T-helper 22 cell (primary cell): Measurements from ENCODE around the gene CASKIN1.
"Not testable (repeated sequence)": the region's sequence is repeated elsewhere in the genome, so short reads cannot be mapped to it uniquely, and the experiment has no call there.

Experiments
- DNase-seq: peaks from one replicate; pipeline ENCODE4 v3.0.0-alpha.2; 2020; ENCODE audit warnings: low read depth

The CASKIN1 gene

DNA sequence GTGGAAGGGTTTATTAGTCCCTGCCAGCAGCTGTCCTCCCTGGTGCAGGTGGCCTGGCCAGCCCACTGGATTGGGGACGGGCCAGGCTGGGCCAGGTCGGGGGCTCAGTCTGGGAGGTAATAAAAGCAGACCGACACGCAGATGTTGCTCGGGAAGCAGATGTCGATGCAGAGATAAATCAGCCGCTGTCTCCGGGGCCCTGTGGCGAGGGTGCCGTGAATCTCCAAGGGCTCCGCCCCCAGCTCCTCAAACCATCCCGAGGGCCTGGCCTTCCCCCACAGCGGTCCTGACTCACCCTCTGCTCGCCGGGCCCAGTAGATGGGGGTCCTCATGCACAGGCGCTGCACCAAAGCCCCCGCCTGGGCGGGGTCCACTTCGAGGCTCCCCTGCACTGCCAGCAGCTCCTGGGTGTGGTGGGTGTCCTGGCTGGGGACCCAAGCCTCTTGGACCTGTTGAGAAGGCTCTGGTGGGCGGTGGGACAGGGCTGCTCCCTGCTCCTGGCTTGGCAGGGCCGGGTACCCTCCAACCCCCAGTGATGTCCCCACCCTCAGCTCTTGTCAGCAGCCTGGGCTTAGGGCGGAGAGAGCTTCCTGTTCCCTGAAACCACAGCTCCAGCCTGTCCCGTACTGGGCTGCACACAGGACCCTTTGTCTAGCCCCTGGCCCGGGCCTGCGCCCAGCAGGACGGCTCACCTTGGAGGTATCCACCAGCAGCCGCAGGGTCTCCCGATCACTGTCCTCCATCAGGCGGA lies 13.0 kb upstream of the CASKIN1 start:
- DNase-seq: no peak

DNA sequence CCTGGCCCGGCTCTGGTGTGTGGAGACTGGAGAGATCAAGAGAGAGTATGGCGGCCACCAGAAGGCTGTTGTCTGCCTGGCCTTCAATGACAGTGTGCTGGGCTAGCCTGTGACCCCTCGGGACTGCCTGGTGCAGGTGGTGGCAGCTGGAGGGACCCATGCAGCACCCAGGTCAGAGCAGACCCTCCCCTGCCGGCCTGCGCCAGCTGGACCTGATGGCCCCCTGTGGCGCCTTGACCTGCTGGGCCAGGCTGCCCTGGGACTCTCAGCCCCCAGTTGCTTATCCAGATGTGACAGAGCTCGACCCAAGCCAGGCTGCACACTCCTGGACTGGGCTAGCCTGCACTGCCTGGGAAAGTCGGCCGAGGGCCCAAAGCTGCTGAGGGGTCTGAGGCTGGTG lies 12.4 kb upstream of the CASKIN1 start:
- no peak for DNase-seq

DNA sequence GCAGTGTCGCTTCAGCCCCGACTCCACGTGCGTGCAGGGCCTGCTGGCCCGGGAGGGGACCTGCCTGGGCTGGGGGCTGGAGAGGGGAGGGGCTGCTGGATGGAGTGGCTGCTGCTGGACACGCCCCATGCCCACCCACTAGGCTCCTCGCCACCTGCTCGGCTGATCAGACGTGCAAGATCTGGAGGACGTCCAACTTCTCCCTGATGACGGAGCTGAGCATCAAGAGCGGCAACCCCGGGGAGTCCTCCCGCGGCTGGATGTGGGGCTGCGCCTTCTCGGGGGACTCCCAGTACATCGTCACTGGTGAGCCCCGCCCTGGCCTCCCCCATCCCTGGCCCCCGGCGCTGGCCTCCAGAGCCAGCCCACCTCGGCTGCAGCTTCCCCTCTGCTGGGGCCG lies 11.9 kb upstream of the CASKIN1 start:
- no peak for DNase-seq

DNA sequence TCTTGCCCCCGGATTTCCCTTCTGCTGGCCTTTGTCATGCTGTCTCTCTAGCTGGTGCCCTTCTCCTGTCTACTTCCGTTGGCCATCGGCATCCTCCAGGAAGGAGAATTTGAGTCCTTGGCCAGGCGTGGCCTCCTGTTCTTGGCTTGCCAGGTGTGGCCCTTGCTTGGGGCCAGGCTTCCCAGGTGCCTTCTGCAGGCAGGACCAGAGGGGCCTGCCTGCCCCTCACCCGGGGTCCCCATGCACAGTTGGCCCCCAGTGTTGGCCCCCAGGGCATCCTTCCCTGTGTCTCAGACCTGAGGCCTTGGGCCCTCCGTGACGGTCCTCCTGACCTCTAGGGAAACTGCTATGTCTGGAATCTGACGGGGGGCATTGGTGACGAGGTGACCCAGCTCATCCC lies 11.5 kb upstream of the CASKIN1 start:
- DNase-seq: no peak

DNA sequence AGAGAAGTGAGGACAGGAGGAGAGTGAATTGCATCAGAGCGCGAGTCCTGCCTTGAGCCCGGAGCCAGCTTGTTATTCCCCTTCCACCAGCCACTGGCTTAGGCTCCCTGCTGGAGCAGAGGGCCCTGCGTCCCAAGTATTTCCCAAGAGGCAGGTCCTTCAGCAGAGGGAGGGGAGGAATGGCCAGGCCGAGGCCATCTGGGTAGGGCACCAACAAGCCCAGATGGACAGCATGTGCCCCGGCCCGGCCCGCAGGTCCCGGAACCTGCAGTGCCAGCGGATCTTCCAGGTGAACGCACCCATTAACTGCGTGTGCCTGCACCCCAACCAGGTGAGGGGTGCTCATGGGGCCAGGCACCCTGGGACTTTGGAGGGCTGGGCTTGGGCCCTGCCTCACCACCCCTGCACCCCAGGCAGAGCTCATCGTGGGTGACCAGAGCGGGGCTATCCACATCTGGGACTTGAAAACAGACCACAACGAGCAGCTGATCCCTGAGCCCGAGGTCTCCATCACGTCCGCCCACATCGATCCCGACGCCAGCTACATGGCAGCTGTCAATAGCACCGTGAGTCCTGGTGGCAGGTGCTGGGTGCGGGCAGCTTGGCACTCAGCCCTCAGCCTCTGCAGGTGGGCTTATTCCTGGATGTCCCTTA lies 10.5 kb upstream of the CASKIN1 start:
- no peak for DNase-seq

DNA sequence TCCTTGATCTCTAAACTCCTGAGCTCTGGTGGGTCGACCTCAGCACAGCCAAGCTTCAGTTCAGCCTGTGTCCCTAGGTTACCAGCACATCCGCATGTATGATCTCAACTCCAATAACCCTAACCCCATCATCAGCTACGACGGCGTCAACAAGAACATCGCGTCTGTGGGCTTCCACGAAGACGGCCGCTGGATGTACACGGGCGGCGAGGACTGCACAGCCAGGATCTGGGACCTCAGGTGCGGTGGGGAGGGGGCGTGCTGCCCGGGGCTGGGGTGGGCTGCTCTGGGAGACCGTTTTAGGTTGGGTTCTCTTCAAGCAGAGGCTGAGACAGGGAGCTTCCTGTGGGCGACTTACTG lies 10.0 kb upstream of the CASKIN1 start:
- DNase-seq: no peak

DNA sequence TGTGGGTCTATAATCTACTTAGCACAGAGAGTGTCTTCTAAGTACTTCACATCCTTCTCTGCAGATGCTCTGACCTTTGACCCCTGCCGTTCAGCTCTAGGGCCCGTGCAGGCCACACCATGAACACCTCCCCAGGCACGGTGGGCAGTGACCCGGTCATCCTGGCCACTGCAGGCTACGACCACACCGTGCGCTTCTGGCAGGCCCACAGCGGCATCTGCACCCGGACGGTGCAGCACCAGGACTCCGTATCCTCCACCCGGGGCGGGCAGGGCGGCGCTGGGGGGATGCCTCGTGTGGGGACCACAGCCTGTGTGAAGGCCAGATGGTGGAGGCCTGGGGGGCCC lies 9.5 kb upstream of the CASKIN1 start:
- DNase-seq: no peak

DNA sequence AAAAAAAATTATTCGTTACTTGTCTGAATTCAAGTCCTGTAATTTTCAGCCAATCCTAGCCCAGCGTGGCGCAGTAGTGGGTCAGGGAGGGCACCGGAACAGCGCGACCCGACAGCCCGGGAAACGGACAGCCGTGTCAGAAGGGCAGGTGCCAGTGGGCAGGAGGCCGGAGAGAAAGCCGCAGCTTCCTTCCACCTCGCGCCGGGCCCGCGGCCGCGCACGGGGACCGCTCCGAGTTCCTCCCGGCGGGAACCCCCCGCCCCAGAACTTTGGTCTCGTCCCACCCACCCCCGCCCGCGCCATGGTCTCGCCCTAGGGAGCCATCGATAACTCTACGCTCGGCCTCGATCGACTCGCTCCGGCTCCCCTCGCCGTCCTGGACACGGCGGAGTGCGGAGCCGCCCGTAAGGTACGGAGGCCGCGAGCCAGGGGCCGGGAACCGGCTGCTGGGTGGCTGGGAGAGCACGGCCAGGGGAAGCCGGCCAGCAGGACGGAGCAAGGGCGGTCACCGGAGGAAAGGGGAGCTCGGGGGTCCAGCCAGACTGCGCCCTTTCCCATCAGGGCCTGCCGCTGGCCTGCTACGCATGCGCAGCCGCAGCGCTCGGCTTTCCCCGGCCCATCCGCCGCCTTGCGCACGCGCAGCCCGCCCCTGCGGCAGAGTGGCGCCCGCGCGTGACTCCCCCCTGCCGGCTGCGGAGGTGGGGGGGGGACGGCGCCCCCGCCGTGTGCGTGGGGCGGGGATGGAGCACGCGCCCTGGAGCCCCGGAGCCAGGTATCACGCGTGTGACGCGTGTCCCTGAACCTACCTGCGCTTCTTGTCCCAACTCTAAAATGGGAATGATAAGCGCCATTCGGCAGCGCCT lies 8.9 kb upstream of the CASKIN1 start, which contains the start of gene MLST8:
Gene MLST8 (plus strand): TSS at position 351 of the 863 bp plus-strand sequence. CDS start 632 bp downstream, outside the sequence.
- peak; percentile 87 for DNase-seq

DNA sequence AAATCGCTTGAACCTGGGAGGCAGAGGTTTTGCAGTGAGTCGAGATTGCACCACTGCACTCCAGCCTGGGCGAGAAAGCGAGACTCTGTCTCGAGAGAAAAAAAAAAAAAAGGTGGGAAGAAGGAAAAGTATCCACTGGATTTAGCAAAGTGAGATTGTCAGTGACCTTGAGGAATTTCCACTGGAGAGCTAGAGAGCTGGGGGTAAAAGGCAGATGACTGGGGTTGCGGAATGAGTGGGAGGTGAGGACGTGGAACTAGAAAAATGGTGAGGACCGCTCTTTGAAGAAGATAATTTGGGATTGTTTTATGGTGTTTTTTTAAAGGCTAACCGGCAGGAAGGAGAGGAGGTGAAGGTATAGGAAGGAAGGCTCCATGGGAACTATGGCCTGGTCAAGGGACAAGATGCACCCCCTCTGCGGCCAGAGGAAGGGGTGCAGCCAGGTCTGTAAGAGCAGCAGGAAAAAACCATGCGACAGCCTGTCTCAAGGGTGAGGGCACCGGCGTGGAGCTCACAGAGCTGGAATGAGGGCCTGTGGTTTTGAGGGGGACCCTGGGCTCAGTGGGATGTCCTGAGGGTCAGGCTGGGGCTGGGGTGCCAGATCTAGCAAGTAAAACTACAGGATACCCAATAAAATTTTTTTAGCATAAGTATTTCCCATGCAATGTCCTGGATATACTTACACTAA lies 8.2 kb upstream of the CASKIN1 start:
- DNase-seq: no peak

DNA sequence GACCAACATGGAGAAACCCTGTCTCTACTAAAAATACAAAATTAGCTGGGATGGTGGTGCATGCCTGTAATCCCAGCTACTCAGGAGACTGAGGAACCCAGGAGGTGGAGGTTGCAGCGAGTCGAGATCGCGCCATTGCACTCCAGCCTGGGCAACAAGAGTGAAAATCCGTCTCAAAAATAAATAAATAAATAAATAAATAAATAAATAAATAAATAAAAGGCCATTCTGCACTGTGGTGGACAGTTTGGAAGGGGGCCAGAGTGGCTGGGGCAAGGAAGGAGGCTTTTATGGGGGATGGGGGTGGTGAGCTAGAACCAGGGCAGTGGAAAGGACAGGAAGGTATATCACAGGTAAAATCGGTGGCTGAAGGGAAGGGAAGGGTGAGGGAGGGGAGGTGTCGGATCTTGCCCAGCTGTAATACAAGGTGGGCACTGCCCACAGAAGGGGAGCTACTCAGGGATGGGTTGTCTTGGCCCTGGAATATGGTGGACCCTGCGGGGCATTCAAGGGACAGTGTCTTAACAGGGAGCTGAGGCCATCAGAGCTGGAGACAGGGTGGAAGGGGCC lies 6.8 kb upstream of the CASKIN1 start:
- DNase-seq: not testable (repeated sequence)

DNA sequence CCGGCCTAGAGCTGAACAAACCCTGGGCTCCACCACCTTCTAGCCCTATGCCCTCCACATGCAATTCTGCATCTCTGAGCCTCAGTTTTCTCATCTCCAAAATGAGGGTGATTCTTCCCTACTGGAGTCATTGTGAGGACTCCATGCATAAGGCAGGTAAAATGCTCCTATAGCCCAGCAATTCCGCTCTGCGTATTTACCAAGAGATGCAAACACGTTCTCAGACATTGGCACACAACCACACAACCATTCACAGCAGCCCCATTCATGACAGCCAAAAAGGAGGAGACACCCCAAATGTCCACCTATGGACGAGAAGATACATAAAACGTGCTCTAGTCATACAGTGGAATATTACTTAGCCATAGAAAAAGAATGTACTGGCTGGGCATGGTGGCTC lies 3.9 kb upstream of the CASKIN1 start:
- DNase-seq: no peak

DNA sequence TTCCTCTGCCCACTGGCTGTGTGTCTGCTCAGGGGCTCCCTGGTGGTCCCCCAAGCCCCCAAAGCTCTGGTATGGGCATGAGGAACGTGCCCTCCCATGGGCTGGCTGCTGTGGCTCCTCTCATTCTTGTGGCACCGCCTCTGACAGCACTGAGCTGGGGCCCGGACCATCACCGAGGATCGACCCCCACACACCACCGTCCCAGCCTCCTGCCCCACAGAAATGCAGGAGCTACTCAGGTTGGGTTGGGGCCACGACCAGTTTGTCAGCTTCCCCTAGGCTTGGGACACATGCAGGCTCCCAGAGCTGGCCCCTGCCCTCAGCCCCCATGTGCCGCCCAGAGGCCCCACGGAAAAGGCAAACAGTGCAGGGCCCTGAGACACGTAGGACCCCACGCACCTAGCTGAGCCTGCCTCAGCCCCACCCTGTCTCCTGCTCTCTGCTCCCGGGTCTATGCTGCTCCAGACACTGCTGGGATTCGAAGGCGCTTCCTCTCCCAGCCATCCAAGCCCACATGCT lies 3.3 kb upstream of the CASKIN1 start:
- no peak for DNase-seq

DNA sequence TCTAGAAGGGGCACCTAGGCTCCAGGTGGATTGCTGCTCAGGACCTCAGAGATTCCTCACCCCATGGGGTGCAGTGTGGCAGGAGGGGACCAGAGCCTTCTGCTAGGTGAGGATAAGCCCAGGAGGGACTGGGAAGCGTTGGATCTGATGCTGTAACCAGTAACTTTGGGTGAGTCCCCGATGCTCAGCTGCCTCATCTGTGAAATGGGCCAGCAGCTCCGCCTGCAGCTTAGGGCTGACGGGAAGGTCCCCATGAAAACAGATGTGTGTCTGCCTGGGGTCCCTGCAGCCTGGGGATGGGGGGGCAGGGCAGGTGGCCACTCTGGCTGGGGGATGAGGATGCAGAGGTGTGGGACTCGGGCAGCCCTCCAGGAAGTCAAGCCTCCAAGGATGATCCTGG lies 2.7 kb upstream of the CASKIN1 start:
- DNase-seq: no peak

DNA sequence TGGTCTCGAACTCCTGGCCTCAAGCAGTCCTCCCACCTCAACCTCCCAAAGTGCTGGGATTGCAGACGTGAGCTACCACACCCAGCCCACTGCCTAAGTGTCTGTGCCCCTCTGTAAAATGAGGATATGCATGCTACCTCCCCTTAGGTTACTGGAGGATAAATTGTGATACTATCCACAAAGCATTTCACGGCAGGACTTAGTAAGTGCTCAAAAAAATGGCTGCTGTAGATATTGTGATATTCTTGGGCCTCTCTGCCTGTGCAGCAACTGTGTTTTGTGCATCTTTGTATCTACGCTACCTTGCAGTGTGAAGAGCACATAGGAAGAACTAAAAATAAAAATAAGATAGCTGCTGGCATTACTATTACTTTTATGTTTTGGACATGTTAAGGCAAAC lies 1.9 kb upstream of the CASKIN1 start:
- DNase-seq: no peak

DNA sequence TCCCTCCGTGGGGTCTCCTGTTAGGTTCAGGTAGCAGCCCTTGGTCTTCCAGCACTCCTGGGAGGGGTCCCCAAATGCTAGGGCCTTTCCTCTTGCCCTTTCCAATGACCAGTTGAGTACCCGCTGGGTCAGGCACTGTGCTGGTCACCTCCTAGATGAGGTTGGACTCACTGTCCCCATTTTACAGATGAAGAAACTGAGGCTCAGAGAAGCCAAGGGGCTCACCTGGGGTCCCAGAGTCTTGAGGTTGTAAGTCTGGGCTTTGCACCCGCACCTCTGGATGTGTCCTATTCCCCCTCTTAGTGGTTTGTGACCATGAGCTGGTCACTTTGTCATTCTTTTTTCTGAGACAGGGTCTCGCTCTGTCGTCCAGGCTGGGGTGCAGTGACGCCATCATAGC lies 1.4 kb upstream of the CASKIN1 start:
- DNase-seq: no peak

DNA sequence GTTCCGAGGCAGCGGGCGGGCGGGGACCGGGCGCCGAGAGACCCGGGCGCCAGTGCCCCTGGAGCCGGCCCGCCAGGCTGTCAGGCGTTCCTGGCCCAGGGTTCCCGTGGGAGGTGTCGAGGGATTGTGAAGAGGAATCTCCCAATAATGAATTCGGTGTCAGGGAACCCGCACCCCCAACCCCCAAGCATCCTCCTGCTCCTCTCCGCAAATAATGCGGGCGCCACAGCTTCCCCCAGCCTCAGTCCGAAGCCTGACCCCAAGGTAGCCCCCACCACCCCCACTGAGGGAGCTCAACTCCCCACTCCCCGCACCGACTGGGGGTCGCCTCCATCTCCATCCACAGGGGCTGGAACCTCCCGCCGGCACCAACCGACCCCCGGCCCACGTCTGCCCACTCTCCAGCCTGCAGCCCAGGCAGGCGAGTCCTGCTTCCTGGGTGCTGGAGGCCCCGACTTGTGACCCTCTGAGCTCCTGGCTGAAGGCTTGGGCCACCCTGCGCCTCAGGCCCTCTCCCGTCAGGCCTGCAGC lies 641 bp upstream of the CASKIN1 start:
- no peak for DNase-seq

DNA sequence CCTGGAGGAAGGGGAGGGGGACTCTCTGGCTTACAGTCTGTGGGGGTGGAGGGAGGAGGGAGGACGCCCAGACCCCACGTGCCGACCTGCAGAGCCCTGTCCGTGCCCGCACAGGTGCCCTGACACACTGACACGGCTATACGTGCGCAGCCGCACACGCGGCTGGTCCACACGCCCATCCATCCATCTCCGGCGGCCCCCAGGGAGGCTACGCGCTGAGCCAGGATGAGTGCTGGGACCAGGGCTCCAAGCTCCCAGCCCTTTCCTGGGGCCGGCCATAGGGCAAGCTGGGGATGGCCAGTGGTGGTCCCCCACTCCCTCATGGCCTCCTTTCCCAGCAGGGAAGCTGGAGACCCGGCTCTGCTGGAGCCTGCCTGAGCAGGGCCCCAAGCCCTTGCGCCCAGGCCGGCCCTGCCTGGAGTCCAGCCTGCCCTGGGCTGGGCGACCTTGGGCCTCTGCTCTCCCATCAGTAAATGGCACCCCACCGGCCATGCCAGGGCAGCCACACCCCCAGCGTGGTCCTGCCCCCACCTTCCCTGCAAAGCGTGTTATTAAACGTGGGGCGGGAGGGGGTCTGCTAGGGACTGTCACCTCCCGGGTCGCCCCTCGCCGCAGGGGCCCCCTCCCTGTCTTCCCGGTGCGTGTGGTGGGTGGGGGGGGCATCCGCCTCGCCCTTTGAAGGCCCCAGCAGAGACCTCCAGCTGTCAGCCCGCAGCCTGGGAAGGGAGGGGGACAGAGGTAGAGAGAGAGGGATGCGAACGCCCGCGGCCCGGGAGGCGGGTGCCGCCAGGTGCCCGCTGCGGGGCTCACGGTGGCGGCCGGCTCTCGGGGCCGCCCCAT lies 863 bp downstream of the CASKIN1 start:
- no peak for DNase-seq

DNA sequence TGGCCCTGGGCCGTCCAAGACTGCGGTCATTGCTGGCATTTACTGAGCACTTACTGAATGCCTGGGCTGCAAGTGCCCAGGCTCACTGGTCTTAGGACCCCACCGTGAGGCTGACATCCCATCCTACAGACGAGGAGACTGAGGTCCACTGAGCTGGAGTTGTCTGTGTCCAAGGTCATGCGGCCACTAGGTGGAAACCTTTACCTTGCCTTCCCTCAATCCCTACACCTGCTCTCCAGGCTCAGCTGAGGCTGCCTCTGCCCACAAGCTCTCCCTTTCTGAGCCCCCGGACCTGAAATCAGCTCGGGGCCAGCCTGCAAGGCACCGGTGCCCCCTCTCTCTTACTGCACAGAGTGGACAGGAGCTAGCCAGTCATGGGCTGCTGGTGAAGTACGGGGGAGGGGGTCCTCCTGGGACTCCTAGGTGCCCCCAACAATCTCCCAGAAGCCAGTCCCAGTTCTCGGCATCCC lies 1.5 kb downstream of the CASKIN1 start:
- DNase-seq: peak; percentile 16

DNA sequence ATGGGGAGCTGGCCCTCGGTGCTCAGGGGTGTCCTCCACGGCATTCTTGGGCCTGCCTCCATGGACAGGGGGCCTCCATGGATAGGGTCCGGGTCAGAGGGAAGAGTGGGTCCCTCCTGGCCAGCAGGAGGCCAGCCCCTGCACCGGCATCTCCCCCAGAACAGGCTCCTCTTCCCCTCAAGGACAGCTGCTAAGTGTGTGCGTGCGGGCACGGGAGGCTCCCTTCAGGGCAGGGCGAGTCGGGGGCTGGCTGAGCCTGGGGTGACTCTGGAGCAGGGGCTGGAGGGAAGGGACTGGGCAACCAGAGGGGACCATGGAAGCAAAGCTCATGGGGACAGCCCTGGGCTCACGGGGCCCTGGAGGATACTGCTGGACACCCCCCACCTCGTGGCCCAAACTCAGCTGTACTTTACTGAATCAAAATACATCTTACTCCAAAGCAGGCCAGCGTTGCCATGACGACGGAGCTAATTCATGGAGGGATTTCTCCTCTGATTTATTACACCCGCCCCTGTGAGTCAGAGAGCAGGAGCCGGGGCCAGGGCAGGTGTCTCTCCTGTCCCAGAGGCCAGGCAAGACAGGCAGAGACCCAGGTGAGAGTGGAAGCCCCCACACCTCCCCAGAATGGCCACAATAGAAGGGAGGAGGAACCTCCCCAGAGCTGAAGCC lies 2.1 kb downstream of the CASKIN1 start:
- DNase-seq: no peak

DNA sequence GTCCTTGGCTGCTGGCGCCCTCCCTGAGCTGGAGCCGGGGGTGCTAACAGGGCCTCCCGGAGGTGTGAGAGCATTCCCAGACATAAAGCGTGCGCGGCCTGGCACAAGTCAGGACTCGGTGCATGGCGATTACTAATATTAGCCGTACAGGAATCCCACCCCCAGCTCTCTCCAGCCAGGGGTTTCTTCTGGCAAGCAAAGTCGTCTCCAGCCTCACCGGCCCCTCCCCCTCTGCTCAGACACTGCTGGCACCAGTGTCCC lies 5.0 kb downstream of the CASKIN1 start:
- DNase-seq: no peak
